ENCODE measurements around the gene ZFPM1.
A peak's percentile ranks its signal among the peaks of the same experiment; 100 is the strongest.

ZFPM1 gene

GRCh38 chr16:88499836-88500251 is 46.8 kb downstream of the ZFPM1 start:
- DNase-seq (ENCODE audit: low read depth), result no peak

- DNase-seq (ENCODE audit: low read depth), result no peak
These were observed 47.2 kb downstream of the ZFPM1 start for GRCh38 chr16:88500255-88500661.

GRCh38 chr16:88502371-88502770 is 49.3 kb downstream of the ZFPM1 start:
- no peak for DNase-seq (ENCODE audit: low read depth)

- DNase-seq (ENCODE audit: low read depth), result no peak
These were observed 49.7 kb downstream of the ZFPM1 start for GRCh38 chr16:88502776-88503280.

GRCh38 chr16:88503374-88503770 is 50.3 kb downstream of the ZFPM1 start:
- no peak for DNase-seq (ENCODE audit: low read depth)

- DNase-seq (ENCODE audit: low read depth), result no peak
These were observed 50.9 kb downstream of the ZFPM1 start for GRCh38 chr16:88503771-88504488.

- DNase-seq (ENCODE audit: low read depth), result no peak
These were observed 51.7 kb downstream of the ZFPM1 start for GRCh38 chr16:88504489-88505404.

- peak; percentile 42 for DNase-seq (ENCODE audit: low read depth)
These were observed 52.5 kb downstream of the ZFPM1 start for GRCh38 chr16:88505405-88506082.

- no peak for DNase-seq (ENCODE audit: low read depth)
These were observed 53.6 kb downstream of the ZFPM1 start for GRCh38 chr16:88506723-88507122.

- no peak for DNase-seq (ENCODE audit: low read depth)
These were observed 54.2 kb downstream of the ZFPM1 start for GRCh38 chr16:88507231-88507743.

- no peak for DNase-seq (ENCODE audit: low read depth)
These were observed 55.3 kb downstream of the ZFPM1 start for GRCh38 chr16:88508376-88508867.

GRCh38 chr16:88508868-88509748 is 56.0 kb downstream of the ZFPM1 start:
- DNase-seq (ENCODE audit: low read depth), result no peak

GRCh38 chr16:88509749-88510069 is 56.6 kb downstream of the ZFPM1 start:
- DNase-seq (ENCODE audit: low read depth), result no peak

- no peak for DNase-seq (ENCODE audit: low read depth)
These were observed 57.3 kb downstream of the ZFPM1 start for GRCh38 chr16:88510091-88510994.

GRCh38 chr16:88511060-88511459 is 58.0 kb downstream of the ZFPM1 start:
- no peak for DNase-seq (ENCODE audit: low read depth)

GRCh38 chr16:88511906-88512305 is 58.8 kb downstream of the ZFPM1 start:
- DNase-seq (ENCODE audit: low read depth), result no peak

GRCh38 chr16:88512728-88513696 is 59.9 kb downstream of the ZFPM1 start:
- no peak for DNase-seq (ENCODE audit: low read depth)

GRCh38 chr16:88514070-88514469 is 61.0 kb downstream of the ZFPM1 start:
- no peak for DNase-seq (ENCODE audit: low read depth)

Data from stimulated activated CD8-positive, alpha-beta memory T cell treated with anti-CD3 and anti-CD28 coated beads, Interleukin-7, amount 100 ng/mL, for 24 hours (primary cell).